ENCODE results near the gene PRUNE2.
A peak's percentile ranks its signal among the peaks of the same experiment; 100 is the strongest.

DNA sequence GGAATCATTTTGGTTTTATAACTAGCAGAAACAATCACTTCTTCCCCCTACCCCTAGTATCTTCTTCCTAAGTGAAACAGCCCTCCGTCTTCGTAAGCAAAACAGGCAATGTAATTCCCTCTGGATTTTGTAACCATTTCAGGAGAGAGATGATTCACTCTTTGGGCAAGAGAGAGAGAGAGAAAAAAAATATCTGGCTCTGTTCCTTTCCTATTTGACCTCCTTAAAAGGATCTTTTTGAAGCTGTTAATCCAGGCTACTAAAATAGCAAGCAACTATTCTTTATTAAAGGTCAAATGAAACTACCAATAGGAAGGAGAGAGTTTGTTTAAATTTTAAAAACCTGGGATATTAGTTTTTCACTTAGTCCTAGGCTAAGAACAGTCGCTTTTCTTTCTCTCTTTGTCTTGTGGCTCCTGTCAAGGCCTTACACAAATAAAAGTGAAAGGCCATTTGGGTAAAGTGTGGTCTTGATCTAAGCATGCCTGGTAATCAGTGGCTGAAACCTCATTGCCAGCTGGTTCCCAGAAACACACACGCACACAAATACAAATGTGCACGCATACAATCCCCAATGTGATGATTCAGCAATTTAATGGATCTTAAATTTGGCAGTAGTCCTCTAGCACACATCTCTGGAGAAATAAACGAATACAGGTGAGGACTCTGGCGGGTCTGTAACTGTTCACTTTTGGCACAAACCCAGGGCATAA, 70.2 kb downstream of the PRUNE2 start:
- no peak for TF ChIP-seq YY1 (IDR thresholded peaks at IDR 0.05; ENCODE audit: low read depth)
- TF ChIP-seq MXI1 (IDR thresholded peaks at IDR 0.05; ENCODE audit: low read depth, low read length) = no peak
- TF ChIP-seq NRF1 (IDR thresholded peaks at IDR 0.05; ENCODE audit: low read depth, low read length) = no peak
- TF ChIP-seq, protein P1, sequence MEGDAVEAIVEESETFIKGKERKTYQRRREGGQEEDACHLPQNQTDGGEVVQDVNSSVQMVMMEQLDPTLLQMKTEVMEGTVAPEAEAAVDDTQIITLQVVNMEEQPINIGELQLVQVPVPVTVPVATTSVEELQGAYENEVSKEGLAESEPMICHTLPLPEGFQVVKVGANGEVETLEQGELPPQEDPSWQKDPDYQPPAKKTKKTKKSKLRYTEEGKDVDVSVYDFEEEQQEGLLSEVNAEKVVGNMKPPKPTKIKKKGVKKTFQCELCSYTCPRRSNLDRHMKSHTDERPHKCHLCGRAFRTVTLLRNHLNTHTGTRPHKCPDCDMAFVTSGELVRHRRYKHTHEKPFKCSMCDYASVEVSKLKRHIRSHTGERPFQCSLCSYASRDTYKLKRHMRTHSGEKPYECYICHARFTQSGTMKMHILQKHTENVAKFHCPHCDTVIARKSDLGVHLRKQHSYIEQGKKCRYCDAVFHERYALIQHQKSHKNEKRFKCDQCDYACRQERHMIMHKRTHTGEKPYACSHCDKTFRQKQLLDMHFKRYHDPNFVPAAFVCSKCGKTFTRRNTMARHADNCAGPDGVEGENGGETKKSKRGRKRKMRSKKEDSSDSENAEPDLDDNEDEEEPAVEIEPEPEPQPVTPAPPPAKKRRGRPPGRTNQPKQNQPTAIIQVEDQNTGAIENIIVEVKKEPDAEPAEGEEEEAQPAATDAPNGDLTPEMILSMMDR (IDR thresholded peaks at IDR 0.05) = no peak
- no peak for TF ChIP-seq POLR2AphosphoS5 (IDR thresholded peaks at IDR 0.05; ENCODE audit: low read depth, low read length)
- no peak for TF ChIP-seq SMC3 (IDR thresholded peaks at IDR 0.05; ENCODE audit: low read depth, low read length)
- TF ChIP-seq, protein P2, sequence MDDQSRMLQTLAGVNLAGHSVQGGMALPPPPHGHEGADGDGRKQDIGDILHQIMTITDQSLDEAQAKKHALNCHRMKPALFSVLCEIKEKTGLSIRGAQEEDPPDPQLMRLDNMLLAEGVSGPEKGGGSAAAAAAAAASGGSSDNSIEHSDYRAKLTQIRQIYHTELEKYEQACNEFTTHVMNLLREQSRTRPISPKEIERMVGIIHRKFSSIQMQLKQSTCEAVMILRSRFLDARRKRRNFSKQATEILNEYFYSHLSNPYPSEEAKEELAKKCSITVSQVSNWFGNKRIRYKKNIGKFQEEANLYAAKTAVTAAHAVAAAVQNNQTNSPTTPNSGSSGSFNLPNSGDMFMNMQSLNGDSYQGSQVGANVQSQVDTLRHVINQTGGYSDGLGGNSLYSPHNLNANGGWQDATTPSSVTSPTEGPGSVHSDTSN (IDR thresholded peaks at IDR 0.05) = no peak
- no peak for TF ChIP-seq SIN3A (IDR thresholded peaks at IDR 0.05; ENCODE audit: borderline replicate concordance, low read depth, low read length)
- TF ChIP-seq EZH2phosphoT487 (IDR thresholded peaks at IDR 0.05; ENCODE audit: borderline replicate concordance, low read depth) = no peak
- peak in 1 of 2 experiments; percentile 10; a peak in 1 of 4 replicates for TF ChIP-seq EP300 (IDR thresholded peaks at IDR 0.05; ENCODE audit: borderline replicate concordance in 1 of 2, low read depth in 1 of 2, low read length in 1 of 2)
- peak; percentile 57; the same call in 1 of the 2 replicates for TF ChIP-seq FOSL2 (IDR thresholded peaks at IDR 0.05; ENCODE audit: borderline replicate concordance, low read depth)
- peak; percentile 58 for TF ChIP-seq JUND (IDR thresholded peaks at IDR 0.05)
- no peak for TF ChIP-seq FOXJ3 (CRISPR knock-in tag; IDR thresholded peaks at IDR 0.05)
- TF ChIP-seq, protein P3, sequence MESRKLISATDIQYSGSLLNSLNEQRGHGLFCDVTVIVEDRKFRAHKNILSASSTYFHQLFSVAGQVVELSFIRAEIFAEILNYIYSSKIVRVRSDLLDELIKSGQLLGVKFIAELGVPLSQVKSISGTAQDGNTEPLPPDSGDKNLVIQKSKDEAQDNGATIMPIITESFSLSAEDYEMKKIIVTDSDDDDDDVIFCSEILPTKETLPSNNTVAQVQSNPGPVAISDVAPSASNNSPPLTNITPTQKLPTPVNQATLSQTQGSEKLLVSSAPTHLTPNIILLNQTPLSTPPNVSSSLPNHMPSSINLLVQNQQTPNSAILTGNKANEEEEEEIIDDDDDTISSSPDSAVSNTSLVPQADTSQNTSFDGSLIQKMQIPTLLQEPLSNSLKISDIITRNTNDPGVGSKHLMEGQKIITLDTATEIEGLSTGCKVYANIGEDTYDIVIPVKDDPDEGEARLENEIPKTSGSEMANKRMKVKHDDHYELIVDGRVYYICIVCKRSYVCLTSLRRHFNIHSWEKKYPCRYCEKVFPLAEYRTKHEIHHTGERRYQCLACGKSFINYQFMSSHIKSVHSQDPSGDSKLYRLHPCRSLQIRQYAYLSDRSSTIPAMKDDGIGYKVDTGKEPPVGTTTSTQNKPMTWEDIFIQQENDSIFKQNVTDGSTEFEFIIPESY (IDR thresholded peaks at IDR 0.05; ENCODE audit: borderline replicate concordance, low read depth) = no peak
